ENCODE measurements around the gene PIP5KL1.

The PIP5KL1 gene

DNA sequence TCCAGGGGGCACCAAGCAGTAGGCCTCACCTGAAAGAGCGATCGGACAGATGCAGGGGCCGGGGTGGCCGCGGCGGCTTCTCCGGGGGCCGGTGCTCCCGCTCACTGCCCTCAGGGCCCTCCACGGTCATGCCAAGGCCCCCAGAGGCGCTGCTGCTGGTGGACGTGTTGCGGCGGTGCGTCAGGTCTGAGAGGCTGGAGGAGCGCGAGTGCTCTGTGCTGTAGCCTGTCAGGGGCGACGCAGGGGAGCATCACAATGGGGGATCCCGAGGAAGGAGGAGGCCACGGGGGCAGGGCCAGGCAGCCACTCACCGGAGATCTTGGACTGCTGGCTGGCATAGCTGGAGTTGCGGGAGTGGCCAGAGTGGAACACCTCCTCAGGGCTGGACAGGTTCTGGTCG lies 14.8 kb upstream of the PIP5KL1 start:
- Mint-ChIP-seq H3K4me1 (ENCODE audit: low read depth) (peaks cover 55% of the 10 kb centered on the region), H3K27ac (peak overlapping the region; percentile 78), H3K4me3 (no peak overlapping the region), H3K9me3 (ENCODE audit: low read depth) (no peaks in the 10 kb centered on the region), H3K36me3 (no peaks in the 10 kb centered on the region), H3K27me3 (no peaks in the 10 kb centered on the region)

- no peaks in the 10 kb centered on the region for H3K9me3 Mint-ChIP-seq (ENCODE audit: low read depth)
- peak overlapping the region; percentile 78 for H3K27ac Mint-ChIP-seq
- peaks cover 49% of the 10 kb centered on the region for H3K4me1 Mint-ChIP-seq (ENCODE audit: low read depth)
- H3K4me3 Mint-ChIP-seq = peak overlapping the region; percentile 7
- H3K27me3 Mint-ChIP-seq = no peaks in the 10 kb centered on the region
- no peaks in the 10 kb centered on the region for H3K36me3 Mint-ChIP-seq
Observed at GRCh38 chr9:127944586-127945218, 14.1 kb upstream of the PIP5KL1 start.

GRCh38 chr9:127943731-127944144 lies 13.2 kb upstream of the PIP5KL1 start:
- Mint-ChIP-seq H3K4me3 (no peak overlapping the region), H3K4me1 (ENCODE audit: low read depth) (peaks cover 45% of the 10 kb centered on the region), H3K9me3 (ENCODE audit: low read depth) (no peaks in the 10 kb centered on the region), H3K36me3 (no peaks in the 10 kb centered on the region), H3K27me3 (no peaks in the 10 kb centered on the region), H3K27ac (peak overlapping the region; percentile 87)

GRCh38 chr9:127943011-127943662 lies 12.6 kb upstream of the PIP5KL1 start:
- no peaks in the 10 kb centered on the region for H3K9me3 Mint-ChIP-seq (ENCODE audit: low read depth)

DNA sequence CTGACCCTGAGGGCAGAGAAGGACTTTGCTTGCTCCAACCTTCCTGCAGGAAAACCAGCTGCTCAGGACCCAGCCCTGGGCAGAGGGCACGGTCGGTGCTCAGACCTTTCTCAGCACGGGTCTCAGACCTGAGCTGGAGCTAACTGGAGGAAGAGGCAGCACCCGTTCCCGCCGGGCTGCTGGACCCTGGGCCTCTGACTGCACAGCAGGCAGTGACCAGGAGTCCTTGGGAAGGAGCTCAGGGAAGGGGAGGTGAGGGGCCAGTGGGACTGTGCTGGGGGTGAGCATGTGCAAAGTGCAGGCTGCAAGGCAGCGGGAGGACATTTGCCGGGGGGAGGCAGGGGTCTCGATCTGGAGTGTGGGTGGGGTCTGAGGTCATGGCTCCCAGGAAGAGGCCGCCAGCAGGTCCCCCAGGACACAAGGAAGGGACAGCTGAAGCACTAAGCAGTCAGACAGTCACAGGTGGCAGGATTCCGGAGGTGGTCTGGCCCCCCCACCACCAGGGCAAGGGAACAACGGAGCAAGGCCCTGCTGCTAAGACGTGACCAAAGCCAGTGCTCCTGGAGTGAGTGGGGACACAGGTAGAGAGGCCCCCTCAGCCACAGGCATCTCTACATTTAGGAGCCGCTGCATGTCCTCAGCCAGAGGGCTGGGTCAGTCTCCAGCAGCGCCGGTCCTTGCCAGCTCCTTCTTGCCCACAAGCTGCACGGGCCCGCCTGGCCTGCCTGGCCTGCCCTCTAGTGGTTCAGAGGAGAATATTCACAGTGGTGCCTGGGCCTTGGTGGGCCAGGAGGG lies 11.8 kb upstream of the PIP5KL1 start:
- H3K4me3 Mint-ChIP-seq = no peak overlapping the region

More at GRCh38 chr9:127943011-127943662, 12.6 kb upstream of the PIP5KL1 start:
- H3K4me1 Mint-ChIP-seq (ENCODE audit: low read depth) = peaks cover 44% of the 10 kb centered on the region
- H3K4me3 Mint-ChIP-seq = no peak overlapping the region
- H3K27ac Mint-ChIP-seq = peak overlapping the region; percentile 92
- H3K36me3 Mint-ChIP-seq = no peaks in the 10 kb centered on the region
- no peaks in the 10 kb centered on the region for H3K27me3 Mint-ChIP-seq

DNA sequence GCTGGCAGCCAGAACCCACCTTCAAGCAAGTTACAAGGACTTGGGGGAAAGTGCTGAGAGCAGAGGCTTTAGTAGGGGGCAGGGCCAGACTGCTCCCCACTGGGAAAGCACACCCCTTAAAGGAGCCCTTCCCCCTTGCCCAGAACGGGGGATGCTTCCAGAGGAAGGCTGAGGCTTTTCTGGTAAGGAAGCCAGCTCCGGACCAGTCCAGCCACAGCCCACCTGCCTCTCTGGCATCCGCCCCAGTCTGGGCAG lies 11.3 kb upstream of the PIP5KL1 start:
- no peaks in the 10 kb centered on the region for H3K9me3 Mint-ChIP-seq (ENCODE audit: low read depth)
- H3K4me1 Mint-ChIP-seq (ENCODE audit: low read depth) = peaks cover 41% of the 10 kb centered on the region
- H3K36me3 Mint-ChIP-seq = no peaks in the 10 kb centered on the region
- no peak overlapping the region for H3K27ac Mint-ChIP-seq
- no peak overlapping the region for H3K4me3 Mint-ChIP-seq
- no peaks in the 10 kb centered on the region for H3K27me3 Mint-ChIP-seq

More for the DNA sequence above, 11.8 kb upstream of the PIP5KL1 start:
- H3K4me1 Mint-ChIP-seq (ENCODE audit: low read depth) = peaks cover 41% of the 10 kb centered on the region
- no peaks in the 10 kb centered on the region for H3K27me3 Mint-ChIP-seq
- peak overlapping the region; percentile 92 for H3K27ac Mint-ChIP-seq
- H3K36me3 Mint-ChIP-seq = no peaks in the 10 kb centered on the region
- H3K9me3 Mint-ChIP-seq (ENCODE audit: low read depth) = no peaks in the 10 kb centered on the region

- H3K27ac Mint-ChIP-seq = peak overlapping the region; percentile 61
- no peaks in the 10 kb centered on the region for H3K27me3 Mint-ChIP-seq
Observed at GRCh38 chr9:127941062-127941960, 10.7 kb upstream of the PIP5KL1 start.

GRCh38 chr9:127940593-127940992 lies 10.0 kb upstream of the PIP5KL1 start:
- Mint-ChIP-seq H3K4me3 (no peak overlapping the region), H3K36me3 (peaks cover 7% of the 10 kb centered on the region), H3K4me1 (ENCODE audit: low read depth) (peaks cover 49% of the 10 kb centered on the region), H3K27ac (peak overlapping the region; percentile 61), H3K27me3 (no peaks in the 10 kb centered on the region), H3K9me3 (ENCODE audit: low read depth) (no peaks in the 10 kb centered on the region)

More at GRCh38 chr9:127941062-127941960, 10.7 kb upstream of the PIP5KL1 start:
- H3K36me3 Mint-ChIP-seq = peaks cover under 1% of the 10 kb centered on the region
- no peak overlapping the region for H3K4me3 Mint-ChIP-seq
- peaks cover 44% of the 10 kb centered on the region for H3K4me1 Mint-ChIP-seq (ENCODE audit: low read depth)
- H3K9me3 Mint-ChIP-seq (ENCODE audit: low read depth) = no peaks in the 10 kb centered on the region

DNA sequence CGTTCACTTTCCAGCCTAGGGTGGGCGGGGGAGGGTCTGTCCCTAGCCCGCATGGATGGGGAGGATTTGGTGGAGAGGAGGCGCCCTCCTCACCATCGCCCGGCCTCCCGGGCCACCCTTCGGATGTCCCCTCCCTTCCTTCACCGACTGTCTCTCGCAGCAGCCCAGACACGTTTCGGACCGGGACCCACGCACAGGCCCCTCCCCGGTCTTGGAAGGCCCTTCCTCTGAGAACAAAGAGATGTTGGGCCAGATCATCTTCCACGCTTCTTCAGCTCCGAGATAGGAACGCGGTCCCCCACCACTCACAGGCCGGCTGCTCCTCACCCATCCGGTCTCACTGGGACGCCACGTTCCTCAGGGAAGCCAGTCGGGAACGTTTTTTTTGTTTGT lies 7.7 kb upstream of the PIP5KL1 start:
- Mint-ChIP-seq H3K4me1 (ENCODE audit: low read depth) (peaks cover 43% of the 10 kb centered on the region), H3K36me3 (peaks cover 7% of the 10 kb centered on the region), H3K27me3 (no peaks in the 10 kb centered on the region), H3K27ac (no peak overlapping the region), H3K9me3 (ENCODE audit: low read depth) (no peaks in the 10 kb centered on the region), H3K4me3 (no peak overlapping the region)

GRCh38 chr9:127937388-127938297 lies 7.1 kb upstream of the PIP5KL1 start, which contains the start of gene DPM2:
Gene DPM2, minus strand, starts transcription at chr9:127937854. Its CDS starts 34 bp downstream, at chr9:127937820.
- H3K36me3 Mint-ChIP-seq = peaks cover 7% of the 10 kb centered on the region
- peak within 1 kb of the TSS; percentile 97 for H3K27ac Mint-ChIP-seq
- H3K4me1 Mint-ChIP-seq (ENCODE audit: low read depth) = peaks cover 43% of the 10 kb centered on the region
- H3K4me3 Mint-ChIP-seq = peak within 1 kb of the TSS; percentile 98
- no peaks in the 10 kb centered on the region for H3K27me3 Mint-ChIP-seq
- H3K9me3 Mint-ChIP-seq (ENCODE audit: low read depth) = no peaks in the 10 kb centered on the region

DNA sequence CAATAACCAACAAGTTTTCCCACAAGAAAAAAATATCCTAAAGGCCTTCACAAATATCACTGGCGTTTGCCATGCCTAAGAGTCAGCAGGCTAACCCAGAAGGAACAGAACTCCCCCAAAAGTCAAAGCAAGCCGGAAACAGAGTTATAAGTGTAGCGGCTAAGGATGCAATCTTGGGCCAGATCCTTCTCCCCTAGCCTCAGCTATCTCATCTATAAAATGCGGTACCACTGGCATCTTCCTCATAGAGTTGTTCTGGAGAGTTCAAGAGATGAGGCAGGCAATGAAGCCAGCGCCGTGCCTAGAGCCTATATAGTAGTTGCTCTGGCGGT lies 6.4 kb upstream of the PIP5KL1 start:
- Mint-ChIP-seq H3K4me1 (ENCODE audit: low read depth) (peaks cover 43% of the 10 kb centered on the region), H3K27ac (peak overlapping the region; percentile 97), H3K4me3 (peak overlapping the region; percentile 98), H3K27me3 (no peaks in the 10 kb centered on the region), H3K36me3 (peaks cover 7% of the 10 kb centered on the region), H3K9me3 (ENCODE audit: low read depth) (no peaks in the 10 kb centered on the region)

DNA sequence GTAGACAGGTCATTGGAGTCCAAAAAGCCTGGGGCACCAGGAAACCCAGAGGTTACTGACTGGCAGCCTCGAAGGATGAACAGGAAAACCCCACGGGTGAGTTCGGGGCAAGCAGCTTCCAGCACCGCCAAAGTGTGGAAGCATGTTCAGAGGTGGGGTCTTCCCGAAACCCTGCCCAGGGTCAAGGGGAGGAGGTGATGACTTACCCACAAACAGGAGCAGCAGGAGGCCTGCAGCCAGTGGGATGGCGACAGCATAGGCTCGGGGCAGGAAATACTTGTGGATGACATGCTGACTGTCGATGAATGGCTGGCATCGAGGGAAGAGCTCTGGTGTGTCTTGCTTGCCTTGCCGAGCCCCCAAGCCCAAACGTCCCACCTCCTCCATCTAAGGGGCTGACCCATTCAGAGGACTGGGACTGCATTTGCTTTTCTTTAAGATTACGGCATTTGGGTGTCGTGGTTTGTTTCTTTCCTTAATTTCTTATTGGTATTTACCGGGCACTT lies 5.8 kb upstream of the PIP5KL1 start:
- H3K27me3 Mint-ChIP-seq = no peaks in the 10 kb centered on the region
- peaks cover 45% of the 10 kb centered on the region for H3K4me1 Mint-ChIP-seq (ENCODE audit: low read depth)
- H3K4me3 Mint-ChIP-seq = peak overlapping the region; percentile 98
- H3K9me3 Mint-ChIP-seq (ENCODE audit: low read depth) = no peaks in the 10 kb centered on the region
- H3K27ac Mint-ChIP-seq = peak overlapping the region; percentile 97
- H3K36me3 Mint-ChIP-seq = peaks cover 7% of the 10 kb centered on the region

DNA sequence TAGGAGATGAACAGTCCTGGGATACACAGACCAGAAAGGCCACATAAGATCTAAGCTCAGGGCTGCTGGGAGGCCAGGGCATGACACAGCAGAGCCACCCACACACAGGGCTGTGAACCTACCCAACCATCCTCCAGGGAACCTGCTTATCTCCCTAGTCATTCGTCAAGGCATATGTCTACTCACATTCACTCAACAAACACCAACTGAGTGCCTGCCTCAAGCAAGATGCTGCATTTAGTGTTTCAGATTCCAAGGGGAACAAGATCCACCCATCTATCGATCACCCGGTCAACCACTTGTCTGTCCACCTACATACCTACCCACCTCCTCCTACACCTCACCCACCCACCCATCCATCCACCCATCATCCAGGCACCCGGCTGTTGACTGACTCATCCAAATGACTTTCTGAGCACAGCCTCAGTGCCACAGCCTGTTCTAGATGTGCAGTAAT lies 5.2 kb upstream of the PIP5KL1 start:
- peak overlapping the region; percentile 98 for H3K4me3 Mint-ChIP-seq
- peaks cover 7% of the 10 kb centered on the region for H3K36me3 Mint-ChIP-seq
- H3K4me1 Mint-ChIP-seq (ENCODE audit: low read depth) = peaks cover 48% of the 10 kb centered on the region
- no peaks in the 10 kb centered on the region for H3K9me3 Mint-ChIP-seq (ENCODE audit: low read depth)
- H3K27me3 Mint-ChIP-seq = no peaks in the 10 kb centered on the region
- peak overlapping the region; percentile 97 for H3K27ac Mint-ChIP-seq

All from activated naive CD8-positive, alpha-beta T cell (primary cell).